ENCODE results near the gene KCNT1. TPM values are rescaled to one million over a fixed set of nuclear protein-coding genes. Genes with fewer than 3 reads are reported as not detected.

The KCNT1 gene
- polyA plus RNA-seq, 1 donor (not counting 4 experiments of a cell fraction or from before 2014, with no cell fraction given), result not detected

DNA sequence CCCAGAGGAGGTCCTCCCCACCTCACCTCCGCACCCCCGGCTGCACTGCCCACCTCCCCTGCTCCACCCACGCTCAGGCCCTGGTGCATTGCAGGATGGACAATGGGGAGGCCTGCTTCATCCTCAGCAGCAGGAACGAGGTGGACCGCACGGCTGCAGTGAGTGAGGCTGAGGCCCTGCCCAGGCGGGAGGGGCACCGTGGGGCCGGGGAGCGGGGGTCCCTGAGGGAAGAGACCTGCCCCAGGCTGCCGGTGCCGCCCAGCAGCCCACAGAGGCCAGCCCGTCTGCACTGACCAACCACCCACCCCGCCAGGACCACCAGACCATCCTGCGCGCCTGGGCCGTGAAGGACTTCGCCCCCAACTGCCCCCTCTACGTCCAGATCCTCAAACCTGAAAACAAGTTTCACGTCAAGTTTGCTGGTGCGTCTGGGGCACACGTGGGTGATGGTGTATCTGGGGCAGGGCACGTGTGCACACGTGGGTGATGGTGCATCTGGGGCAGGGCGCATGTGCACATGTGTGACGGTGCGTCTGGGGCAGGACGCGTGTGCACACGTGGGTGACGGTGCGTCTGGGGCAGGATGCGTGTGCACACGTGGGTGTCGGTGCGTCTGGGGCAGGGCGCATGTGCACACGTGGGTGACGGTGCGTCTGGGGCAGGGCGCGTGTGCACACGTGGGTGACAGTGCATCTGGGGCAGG, 66.7 kb downstream of the KCNT1 start:
- Histone ChIP-seq H3K27ac (ENCODE audit: control insufficient read depth, insufficient read depth, low read length) (no peak overlapping the region), H3K4me3 (ENCODE audit: control insufficient read depth in 2 of 3, extremely low read depth in 1 of 3, insufficient read depth in 2 of 3, low read depth in 1 of 3, low read length in 3 of 3) (no peak overlapping the region)

GRCh38 chr9:135769489-135770202, 67.7 kb downstream of the KCNT1 start:
- Histone ChIP-seq H3K9me3 (ENCODE audit: control insufficient read depth, low read depth, low read length) (peaks cover 8% of the 10 kb centered on the region), H3K4me1 (ENCODE audit: control insufficient read depth, extremely low read depth, insufficient read depth, low read length) (no peaks in the 10 kb centered on the region)

More for the DNA sequence above, 66.7 kb downstream of the KCNT1 start:
- H4K20me1 ChIP-seq (ENCODE audit: control insufficient read depth, extremely low read depth, insufficient read depth, low read length), result no peaks in the 10 kb centered on the region
- H3K4me1 ChIP-seq (ENCODE audit: control insufficient read depth, extremely low read depth, insufficient read depth, low read length), result no peaks in the 10 kb centered on the region
- DNase-seq (ENCODE audit: low read depth, low spot score) (no peak), FAIRE-seq (no peak)
- no peaks in the 10 kb centered on the region for H3K9me1 ChIP-seq (ENCODE audit: control insufficient read depth, extremely low read depth, insufficient read depth, low read length)
- no peak overlapping the region for H3K4me2 ChIP-seq (ENCODE audit: control insufficient read depth, extremely low read depth, insufficient read depth, low read depth, low read length)
- no peaks in the 10 kb centered on the region for H3K79me2 ChIP-seq (ENCODE audit: control insufficient read depth, insufficient read depth, low read length)
- H3K27me3 ChIP-seq (ENCODE audit: control insufficient read depth, extremely low read depth, insufficient read depth, low read length), result no peaks in the 10 kb centered on the region
- no peak for TF ChIP-seq EZH2 (IDR thresholded peaks at IDR 0.05; ENCODE audit: low read length)
- TF ChIP-seq, protein P1, sequence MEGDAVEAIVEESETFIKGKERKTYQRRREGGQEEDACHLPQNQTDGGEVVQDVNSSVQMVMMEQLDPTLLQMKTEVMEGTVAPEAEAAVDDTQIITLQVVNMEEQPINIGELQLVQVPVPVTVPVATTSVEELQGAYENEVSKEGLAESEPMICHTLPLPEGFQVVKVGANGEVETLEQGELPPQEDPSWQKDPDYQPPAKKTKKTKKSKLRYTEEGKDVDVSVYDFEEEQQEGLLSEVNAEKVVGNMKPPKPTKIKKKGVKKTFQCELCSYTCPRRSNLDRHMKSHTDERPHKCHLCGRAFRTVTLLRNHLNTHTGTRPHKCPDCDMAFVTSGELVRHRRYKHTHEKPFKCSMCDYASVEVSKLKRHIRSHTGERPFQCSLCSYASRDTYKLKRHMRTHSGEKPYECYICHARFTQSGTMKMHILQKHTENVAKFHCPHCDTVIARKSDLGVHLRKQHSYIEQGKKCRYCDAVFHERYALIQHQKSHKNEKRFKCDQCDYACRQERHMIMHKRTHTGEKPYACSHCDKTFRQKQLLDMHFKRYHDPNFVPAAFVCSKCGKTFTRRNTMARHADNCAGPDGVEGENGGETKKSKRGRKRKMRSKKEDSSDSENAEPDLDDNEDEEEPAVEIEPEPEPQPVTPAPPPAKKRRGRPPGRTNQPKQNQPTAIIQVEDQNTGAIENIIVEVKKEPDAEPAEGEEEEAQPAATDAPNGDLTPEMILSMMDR (optimal IDR thresholded peaks at IDR 0.05 in 1 of 3, IDR thresholded peaks at IDR 0.05 in 1 of 3, conservative IDR thresholded peaks at IDR 0.05 in 1 of 3; ENCODE audit: extremely low read depth in 1 of 3, insufficient read depth in 2 of 3, low read length in 3 of 3), result no peak
- H3K9ac ChIP-seq (ENCODE audit: control insufficient read depth, extremely low read depth, insufficient read depth, low read length), result no peak overlapping the region
- dilution Hi-C loops (cut with MboI; ENCODE audit: extremely low pct_ligation_motif_present, low sequenced_read_pairs), result no loop called here
- H3K9me3 ChIP-seq (ENCODE audit: control insufficient read depth, low read depth, low read length), result peaks cover 8% of the 10 kb centered on the region
- no peak overlapping the region for H2AFZ ChIP-seq (ENCODE audit: control insufficient read depth, low read length)
- H3K36me3 ChIP-seq (ENCODE audit: control insufficient read depth in 2 of 2, extremely low read depth in 1 of 2, insufficient read depth in 2 of 2, low read length in 2 of 2), result no peaks in the 10 kb centered on the region

More at GRCh38 chr9:135769489-135770202, 67.7 kb downstream of the KCNT1 start:
- no peak overlapping the region for H3K9ac ChIP-seq (ENCODE audit: control insufficient read depth, extremely low read depth, insufficient read depth, low read length)
- DNase-seq (ENCODE audit: low read depth, low spot score), result no peak
- dilution Hi-C loops (cut with MboI; ENCODE audit: extremely low pct_ligation_motif_present, low sequenced_read_pairs), result no loop called here
- H3K9me1 ChIP-seq (ENCODE audit: control insufficient read depth, extremely low read depth, insufficient read depth, low read length), result no peaks in the 10 kb centered on the region
- H2AFZ ChIP-seq (ENCODE audit: control insufficient read depth, low read length), result no peak overlapping the region
- TF ChIP-seq EZH2 (IDR thresholded peaks at IDR 0.05; ENCODE audit: low read length), result no peak
- TF ChIP-seq, protein P1 (optimal IDR thresholded peaks at IDR 0.05 in 1 of 3, IDR thresholded peaks at IDR 0.05 in 1 of 3, conservative IDR thresholded peaks at IDR 0.05 in 1 of 3; ENCODE audit: extremely low read depth in 1 of 3, insufficient read depth in 2 of 3, low read length in 3 of 3), result no peak
- FAIRE-seq, result no peak
- H3K36me3 ChIP-seq (ENCODE audit: control insufficient read depth in 2 of 2, extremely low read depth in 1 of 2, insufficient read depth in 2 of 2, low read length in 2 of 2), result no peaks in the 10 kb centered on the region
- H4K20me1 ChIP-seq (ENCODE audit: control insufficient read depth, extremely low read depth, insufficient read depth, low read length), result no peaks in the 10 kb centered on the region
- H3K4me2 ChIP-seq (ENCODE audit: control insufficient read depth, extremely low read depth, insufficient read depth, low read depth, low read length), result no peak overlapping the region
- H3K4me3 ChIP-seq (ENCODE audit: control insufficient read depth in 2 of 3, extremely low read depth in 1 of 3, insufficient read depth in 2 of 3, low read depth in 1 of 3, low read length in 3 of 3), result no peak overlapping the region
- H3K27me3 ChIP-seq (ENCODE audit: control insufficient read depth, extremely low read depth, insufficient read depth, low read length), result no peaks in the 10 kb centered on the region
- no peak overlapping the region for H3K27ac ChIP-seq (ENCODE audit: control insufficient read depth, insufficient read depth, low read length)
- no peaks in the 10 kb centered on the region for H3K79me2 ChIP-seq (ENCODE audit: control insufficient read depth, insufficient read depth, low read length)

All from keratinocyte (primary cell).